Muscle layer of colon (tissue), 2 donors: ENCODE measurements around the gene MVD.

Experiments used
- H3K27ac ChIP-seq: one replicate; pipeline ENCODE4 v1.7.0; 2013; ENCODE audit warnings: low read depth, mild to moderate bottlenecking, low read length, moderate library complexity
- H3K27me3 ChIP-seq, 2 donors: one replicate each; pipeline ENCODE4 v1.7.0; 2013; ENCODE audit warnings: low read length in 2 of 2, mild to moderate bottlenecking in 2 of 2; ENCODE audit not compliant: insufficient read depth in 2 of 2, control insufficient read depth in 1 of 2
- H3K36me3 ChIP-seq: one replicate; pipeline ENCODE4 v1.7.0; 2013; ENCODE audit warnings: mild to moderate bottlenecking, low read length; ENCODE audit not compliant: insufficient read depth
- H3K4me1 ChIP-seq: one replicate; pipeline ENCODE4 v1.7.0; 2013; ENCODE audit warnings: mild to moderate bottlenecking, low read length; ENCODE audit not compliant: insufficient read depth
- H3K4me3 ChIP-seq, 2 donors: one replicate each; pipeline ENCODE4 v1.7.0; 2013; ENCODE audit warnings: low read length in 2 of 2, low read depth in 1 of 2, mild to moderate bottlenecking in 1 of 2, moderate library complexity in 1 of 2
- H3K9ac ChIP-seq: one replicate; pipeline ENCODE4 v1.7.0; 2013; ENCODE audit warnings: low read length
- H3K9me3 ChIP-seq: one replicate; pipeline ENCODE4 v1.7.0; 2013; ENCODE audit warnings: mild to moderate bottlenecking, low read length
- donor health status: abdominal sarcoma.
- donor health status: Adenocarcinoma of cecum.

Gene MVD

GRCh38 chr16:88642881-88643643 lies 19.8 kb downstream of the MVD start:
- H3K27me3 ChIP-seq: peaks cover 15 to 30% of the 10 kb centered on the region in 2 donors
- H3K9me3 ChIP-seq: no peaks in the 10 kb centered on the region
- no peaks in the 10 kb centered on the region for H3K36me3 ChIP-seq

GRCh38 chr16:88640498-88641247 lies 22.2 kb downstream of the MVD start:
- Histone ChIP-seq H3K9me3 (no peaks in the 10 kb centered on the region), H3K27me3 (peaks cover 15 to 43% of the 10 kb centered on the region in 2 donors), H3K4me3 (no peak overlapping the region), H3K9ac (no peak overlapping the region), H3K36me3 (no peaks in the 10 kb centered on the region), H3K4me1 (no peaks in the 10 kb centered on the region), H3K27ac (no peak overlapping the region)

More at GRCh38 chr16:88642881-88643643, 19.8 kb downstream of the MVD start:
- no peak overlapping the region for H3K4me3 ChIP-seq
- H3K27ac ChIP-seq: no peak overlapping the region
- H3K4me1 ChIP-seq: no peaks in the 10 kb centered on the region
- no peak overlapping the region for H3K9ac ChIP-seq

GRCh38 chr16:88640039-88640495 lies 22.8 kb downstream of the MVD start:
- H3K36me3 ChIP-seq: no peaks in the 10 kb centered on the region
- H3K9me3 ChIP-seq: no peaks in the 10 kb centered on the region
- no peak overlapping the region for H3K4me3 ChIP-seq
- peaks cover 15 to 49% of the 10 kb centered on the region in 2 donors for H3K27me3 ChIP-seq
- H3K27ac ChIP-seq: no peak overlapping the region
- no peak overlapping the region for H3K9ac ChIP-seq
- H3K4me1 ChIP-seq: no peaks in the 10 kb centered on the region

- peaks cover 15 to 55% of the 10 kb centered on the region in 2 donors for H3K27me3 ChIP-seq
- H3K4me1 ChIP-seq: no peaks in the 10 kb centered on the region
- no peaks in the 10 kb centered on the region for H3K36me3 ChIP-seq
- H3K27ac ChIP-seq: no peak overlapping the region
- H3K9me3 ChIP-seq: no peaks in the 10 kb centered on the region
- no peak overlapping the region for H3K9ac ChIP-seq
- H3K4me3 ChIP-seq: no peak overlapping the region
Observed at GRCh38 chr16:88639231-88640038, 23.5 kb downstream of the MVD start.

GRCh38 chr16:88638323-88639230 lies 24.3 kb downstream of the MVD start, which contains the start of gene IL17C:
TSS of gene IL17C (plus strand) at chr16:88638572. CDS start at chr16:88638642, 70 bp downstream.
- H3K4me3 ChIP-seq: no peak within 1 kb of the TSS
- no peak within 1 kb of the TSS for H3K9ac ChIP-seq
- peaks cover 15 to 63% of the 10 kb centered on the region in 2 donors for H3K27me3 ChIP-seq
- no peak within 1 kb of the TSS for H3K27ac ChIP-seq
- H3K4me1 ChIP-seq: no peaks in the 10 kb centered on the region
- H3K9me3 ChIP-seq: no peaks in the 10 kb centered on the region
- no peaks in the 10 kb centered on the region for H3K36me3 ChIP-seq

GRCh38 chr16:88636488-88637265 lies 26.2 kb downstream of the MVD start:
- Histone ChIP-seq H3K4me3 (no peak overlapping the region), H3K27ac (no peak overlapping the region), H3K4me1 (no peaks in the 10 kb centered on the region), H3K36me3 (no peaks in the 10 kb centered on the region), H3K27me3 (peaks cover 15 to 63% of the 10 kb centered on the region in 2 donors), H3K9me3 (no peaks in the 10 kb centered on the region), H3K9ac (no peak overlapping the region)

GRCh38 chr16:88635671-88636319 lies 27.1 kb downstream of the MVD start:
- no peaks in the 10 kb centered on the region for H3K9me3 ChIP-seq
- no peak overlapping the region for H3K27ac ChIP-seq
- no peaks in the 10 kb centered on the region for H3K36me3 ChIP-seq
- H3K4me1 ChIP-seq: no peaks in the 10 kb centered on the region
- H3K9ac ChIP-seq: no peak overlapping the region
- H3K27me3 ChIP-seq: peaks cover 15 to 60% of the 10 kb centered on the region in 2 donors
- no peak overlapping the region for H3K4me3 ChIP-seq

GRCh38 chr16:88634994-88635670 lies 27.8 kb downstream of the MVD start:
- no peaks in the 10 kb centered on the region for H3K9me3 ChIP-seq
- H3K36me3 ChIP-seq: no peaks in the 10 kb centered on the region
- H3K9ac ChIP-seq: no peak overlapping the region
- no peak overlapping the region for H3K27ac ChIP-seq
- H3K4me1 ChIP-seq: no peaks in the 10 kb centered on the region
- no peak overlapping the region for H3K4me3 ChIP-seq
- H3K27me3 ChIP-seq: peaks cover 15 to 54% of the 10 kb centered on the region in 2 donors

GRCh38 chr16:88634141-88634993 lies 28.5 kb downstream of the MVD start:
- H3K9me3 ChIP-seq: no peaks in the 10 kb centered on the region
- no peak overlapping the region for H3K4me3 ChIP-seq
- no peaks in the 10 kb centered on the region for H3K4me1 ChIP-seq
- peaks cover 4% of the 10 kb centered on the region for H3K36me3 ChIP-seq
- peaks cover 12 to 46% of the 10 kb centered on the region in 2 donors for H3K27me3 ChIP-seq
- H3K9ac ChIP-seq: no peak overlapping the region
- H3K27ac ChIP-seq: no peak overlapping the region
